ENCODE results near the gene CDK11B.

The CDK11B gene

DNA sequence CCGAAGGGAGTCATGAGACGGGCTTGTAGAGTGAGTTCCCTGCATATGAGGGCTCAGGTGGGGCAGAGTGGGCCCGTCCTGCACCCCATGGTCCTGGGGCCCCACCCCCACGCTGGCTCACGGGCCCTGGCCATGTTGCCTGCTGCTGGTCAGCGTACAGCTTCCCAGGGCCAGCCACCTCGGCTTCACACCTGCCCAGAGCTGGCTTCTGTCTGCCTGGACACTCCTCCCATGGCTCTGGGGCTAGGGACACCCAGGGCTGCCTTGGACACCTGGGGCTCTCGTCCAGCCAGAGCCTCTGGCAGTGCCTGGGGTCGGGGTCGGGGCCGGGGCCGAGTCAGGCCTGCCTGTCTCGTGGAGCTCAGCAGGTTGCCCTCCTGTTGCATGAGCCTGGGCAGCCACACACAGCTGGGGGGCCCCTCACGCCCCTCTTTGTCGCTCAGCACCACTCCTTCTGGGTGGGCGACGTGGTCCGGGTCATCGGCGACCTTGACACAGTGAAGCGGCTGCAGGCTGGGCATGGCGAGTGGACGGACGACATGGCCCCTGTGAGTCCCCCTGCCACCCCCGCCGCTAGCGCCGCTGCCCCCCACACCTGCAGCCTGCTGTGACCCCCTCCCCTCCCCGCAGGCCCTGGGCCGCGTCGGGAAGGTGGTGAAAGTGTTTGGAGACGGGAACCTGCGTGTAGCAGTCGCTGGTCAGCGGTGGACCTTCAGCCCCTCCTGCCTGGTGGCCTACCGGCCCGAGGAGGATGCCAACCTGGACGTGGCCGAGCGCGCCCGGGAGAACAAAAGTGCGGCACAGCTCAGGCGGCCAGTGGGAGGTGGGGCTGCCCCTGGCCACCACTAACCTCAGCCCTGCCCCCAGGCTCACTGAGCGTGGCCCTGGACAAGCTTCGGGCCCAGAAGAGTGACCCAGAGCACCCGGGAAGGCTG, 32.3 kb downstream of the CDK11B start:
- Histone ChIP-seq H3K9ac (ENCODE audit: low read length) (no peak overlapping the region), H3K4me3 (ENCODE audit: low read length) (no peak overlapping the region), H3K27ac (ENCODE audit: low read depth, low read length) (no peak overlapping the region), H3K27me3 (ENCODE audit: control insufficient read depth, insufficient read depth, low read length) (no peaks in the 10 kb centered on the region), H3K4me1 (ENCODE audit: control insufficient read depth, insufficient read depth, low read length) (no peaks in the 10 kb centered on the region), H3K36me3 (ENCODE audit: control insufficient read depth, insufficient read depth, low read length) (peaks cover 3% of the 10 kb centered on the region)

DNA sequence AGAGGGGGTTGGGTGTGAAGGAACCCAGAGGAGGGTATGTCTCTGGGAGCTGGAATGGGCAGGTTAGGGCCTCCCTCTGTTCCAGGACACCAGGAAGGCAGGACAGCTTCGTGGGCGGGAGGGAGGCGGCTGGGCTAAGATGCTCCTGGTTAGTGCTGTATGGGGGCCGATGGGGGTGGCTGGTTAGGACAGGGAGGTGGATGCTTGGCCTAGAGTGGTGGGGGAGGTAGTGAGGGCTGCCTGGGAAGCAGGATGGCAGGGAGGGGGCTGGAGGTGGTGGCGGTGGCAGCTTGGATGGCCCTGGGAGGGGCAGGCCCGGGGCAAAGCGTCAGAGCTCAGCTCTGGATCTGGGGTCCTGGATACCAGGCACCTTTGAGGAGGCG, 33.0 kb downstream of the CDK11B start:
- H3K27me3 ChIP-seq (ENCODE audit: control insufficient read depth, insufficient read depth, low read length), result no peaks in the 10 kb centered on the region
- no peak overlapping the region for H3K27ac ChIP-seq (ENCODE audit: low read depth, low read length)
- H3K4me3 ChIP-seq (ENCODE audit: low read length), result no peak overlapping the region
- H3K4me1 ChIP-seq (ENCODE audit: control insufficient read depth, insufficient read depth, low read length), result no peaks in the 10 kb centered on the region
- H3K9ac ChIP-seq (ENCODE audit: low read length), result no peak overlapping the region
- peaks cover 3% of the 10 kb centered on the region for H3K36me3 ChIP-seq (ENCODE audit: control insufficient read depth, insufficient read depth, low read length)

- H3K9ac ChIP-seq (ENCODE audit: low read length), result no peak overlapping the region
- no peak overlapping the region for H3K4me3 ChIP-seq (ENCODE audit: low read length)
- no peaks in the 10 kb centered on the region for H3K27me3 ChIP-seq (ENCODE audit: control insufficient read depth, insufficient read depth, low read length)
- peaks cover 3% of the 10 kb centered on the region for H3K36me3 ChIP-seq (ENCODE audit: control insufficient read depth, insufficient read depth, low read length)
- no peak overlapping the region for H3K27ac ChIP-seq (ENCODE audit: low read depth, low read length)
- H3K4me1 ChIP-seq (ENCODE audit: control insufficient read depth, insufficient read depth, low read length), result no peaks in the 10 kb centered on the region
These were observed 33.4 kb downstream of the CDK11B start for GRCh38 chr1:1625404-1625775.

GRCh38 chr1:1624443-1625403, 34.1 kb downstream of the CDK11B start:
- H3K27ac ChIP-seq (ENCODE audit: low read depth, low read length), result no peak overlapping the region
- no peak overlapping the region for H3K4me3 ChIP-seq (ENCODE audit: low read length)
- no peaks in the 10 kb centered on the region for H3K27me3 ChIP-seq (ENCODE audit: control insufficient read depth, insufficient read depth, low read length)
- H3K4me1 ChIP-seq (ENCODE audit: control insufficient read depth, insufficient read depth, low read length), result no peaks in the 10 kb centered on the region
- no peak overlapping the region for H3K9ac ChIP-seq (ENCODE audit: low read length)
- H3K36me3 ChIP-seq (ENCODE audit: control insufficient read depth, insufficient read depth, low read length), result peaks cover 3% of the 10 kb centered on the region

DNA sequence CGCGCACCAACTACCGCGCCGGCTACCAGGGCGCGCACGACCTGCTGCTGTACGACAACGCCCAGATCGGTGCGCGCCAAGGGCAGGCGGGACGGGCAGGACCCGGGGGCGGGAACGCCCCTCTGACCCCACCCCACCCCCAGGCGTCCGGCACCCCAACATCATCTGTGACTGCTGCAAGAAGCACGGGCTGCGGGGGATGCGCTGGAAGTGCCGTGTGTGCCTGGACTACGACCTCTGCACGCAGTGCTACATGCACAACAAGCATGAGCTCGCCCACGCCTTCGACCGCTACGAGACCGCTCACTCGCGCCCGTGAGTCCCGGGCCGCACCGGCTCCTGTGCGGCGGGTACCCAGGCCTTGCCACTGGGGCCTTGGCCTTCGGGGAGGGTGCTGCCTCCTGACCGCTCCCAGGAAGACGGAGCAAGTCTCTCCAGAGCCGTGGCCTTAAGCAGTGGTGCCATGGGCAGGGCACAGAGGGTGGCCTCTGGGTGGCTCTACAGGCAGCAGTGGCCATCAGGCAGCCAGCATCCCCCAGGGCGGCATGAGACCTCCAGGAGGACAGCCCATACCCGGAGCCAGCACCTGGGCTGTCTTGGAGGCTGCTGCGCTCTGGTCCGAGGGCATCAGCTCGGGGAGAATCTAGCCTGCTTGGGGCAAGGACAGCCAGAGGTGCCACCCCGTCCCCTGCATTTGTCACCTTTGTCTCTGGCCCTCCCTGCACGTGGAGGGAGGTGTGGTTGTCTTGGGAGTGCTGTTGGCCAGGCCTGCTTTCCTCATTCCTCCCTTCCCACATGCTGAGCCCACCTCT, 35.0 kb downstream of the CDK11B start:
- Histone ChIP-seq H3K4me3 (ENCODE audit: low read length) (no peak overlapping the region), H3K27ac (ENCODE audit: low read depth, low read length) (no peak overlapping the region), H3K4me1 (ENCODE audit: control insufficient read depth, insufficient read depth, low read length) (no peaks in the 10 kb centered on the region), H3K9ac (ENCODE audit: low read length) (no peak overlapping the region), H3K36me3 (ENCODE audit: control insufficient read depth, insufficient read depth, low read length) (peaks cover 3% of the 10 kb centered on the region), H3K27me3 (ENCODE audit: control insufficient read depth, insufficient read depth, low read length) (no peaks in the 10 kb centered on the region)

DNA sequence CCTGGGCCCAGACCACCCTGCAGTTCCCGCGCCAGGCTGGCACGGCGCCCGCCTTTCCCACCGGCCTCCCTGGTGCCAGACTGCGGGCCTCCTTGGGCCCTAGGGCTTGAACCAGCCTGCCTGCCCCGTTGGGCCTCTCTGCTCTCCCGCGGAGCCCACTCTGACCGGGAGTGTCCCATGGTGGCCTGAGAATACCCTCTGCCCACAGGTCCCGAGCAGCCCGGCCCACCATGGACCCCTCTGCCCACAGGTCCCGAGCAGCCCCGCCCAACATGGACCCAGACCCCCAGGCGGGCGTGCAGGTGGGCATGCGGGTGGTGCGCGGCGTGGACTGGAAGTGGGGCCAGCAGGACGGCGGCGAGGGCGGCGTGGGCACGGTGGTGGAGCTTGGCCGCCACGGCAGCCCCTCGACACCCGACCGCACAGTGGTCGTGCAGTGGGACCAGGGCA, 35.6 kb downstream of the CDK11B start:
- Histone ChIP-seq H3K4me1 (ENCODE audit: control insufficient read depth, insufficient read depth, low read length) (no peaks in the 10 kb centered on the region), H3K27ac (ENCODE audit: low read depth, low read length) (no peak overlapping the region), H3K9ac (ENCODE audit: low read length) (no peak overlapping the region), H3K27me3 (ENCODE audit: control insufficient read depth, insufficient read depth, low read length) (no peaks in the 10 kb centered on the region), H3K4me3 (ENCODE audit: low read length) (no peak overlapping the region), H3K36me3 (ENCODE audit: control insufficient read depth, insufficient read depth, low read length) (peaks cover 3% of the 10 kb centered on the region)

DNA sequence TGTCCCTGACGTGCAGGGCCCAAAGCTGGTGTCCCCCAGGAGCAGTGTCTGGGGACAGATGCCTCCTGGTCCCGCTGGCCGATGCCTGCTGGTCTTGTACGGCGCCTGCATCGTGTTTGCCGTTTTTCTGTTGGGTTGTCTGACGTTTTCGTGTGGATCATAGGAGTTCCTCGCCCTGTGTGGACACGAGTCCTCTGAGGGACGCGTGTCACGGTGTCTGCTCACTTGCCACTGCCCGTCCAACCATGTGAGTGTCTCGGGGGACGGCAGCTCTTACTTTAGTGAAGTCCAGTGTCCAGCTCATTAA, 36.1 kb downstream of the CDK11B start:
- H3K27ac ChIP-seq (ENCODE audit: low read depth, low read length), result no peak overlapping the region
- H3K9ac ChIP-seq (ENCODE audit: low read length), result no peak overlapping the region
- no peaks in the 10 kb centered on the region for H3K27me3 ChIP-seq (ENCODE audit: control insufficient read depth, insufficient read depth, low read length)
- H3K36me3 ChIP-seq (ENCODE audit: control insufficient read depth, insufficient read depth, low read length), result no peaks in the 10 kb centered on the region
- H3K4me1 ChIP-seq (ENCODE audit: control insufficient read depth, insufficient read depth, low read length), result no peaks in the 10 kb centered on the region
- no peak overlapping the region for H3K4me3 ChIP-seq (ENCODE audit: low read length)

DNA sequence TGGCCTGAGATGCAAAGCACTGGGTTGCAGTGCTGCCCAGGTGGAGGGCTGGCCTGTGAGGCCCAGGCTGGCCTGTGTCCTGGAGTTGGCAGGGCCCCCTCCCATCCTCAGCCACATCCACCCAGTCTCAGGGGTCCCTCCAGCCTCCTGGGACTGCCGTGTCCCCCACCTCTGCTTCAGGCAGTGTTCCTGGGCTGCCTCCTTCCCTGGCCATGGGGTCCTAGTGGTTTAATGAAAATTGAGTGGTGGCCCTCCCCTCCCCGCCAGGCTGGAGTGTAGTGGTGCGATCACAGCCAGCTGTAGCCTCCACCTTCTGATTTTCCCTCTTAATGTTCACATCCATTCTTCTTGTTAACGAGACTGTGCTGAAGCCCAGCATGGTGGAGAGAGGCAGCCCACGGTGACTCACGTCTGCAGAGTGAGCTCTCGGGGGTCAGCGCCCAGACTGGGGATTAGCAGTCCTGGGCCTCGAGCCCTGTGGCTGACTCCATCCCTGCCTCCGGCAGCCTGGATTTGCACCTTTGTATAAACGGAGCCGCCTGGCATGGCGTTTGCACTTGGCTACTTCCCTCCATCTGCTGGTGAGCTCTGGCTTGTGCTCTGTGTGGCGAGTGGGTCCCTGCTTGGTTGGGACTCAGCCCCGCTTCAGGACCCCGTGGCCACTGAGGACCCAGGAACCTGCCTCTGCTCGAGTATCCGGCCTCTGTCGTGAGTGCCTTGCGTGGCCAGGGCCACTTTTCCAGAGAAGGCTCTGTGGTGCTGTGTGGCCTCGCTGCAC, 36.6 kb downstream of the CDK11B start:
- H3K4me1 ChIP-seq (ENCODE audit: control insufficient read depth, insufficient read depth, low read length), result no peaks in the 10 kb centered on the region
- no peak overlapping the region for H3K27ac ChIP-seq (ENCODE audit: low read depth, low read length)

GRCh38 chr1:1621173-1622009, 37.4 kb downstream of the CDK11B start:
- no peak overlapping the region for H3K4me3 ChIP-seq (ENCODE audit: low read length)
- H3K27me3 ChIP-seq (ENCODE audit: control insufficient read depth, insufficient read depth, low read length), result no peaks in the 10 kb centered on the region
- no peak overlapping the region for H3K9ac ChIP-seq (ENCODE audit: low read length)
- H3K27ac ChIP-seq (ENCODE audit: low read depth, low read length), result no peak overlapping the region
- H3K4me1 ChIP-seq (ENCODE audit: control insufficient read depth, insufficient read depth, low read length), result peaks cover 6% of the 10 kb centered on the region
- H3K36me3 ChIP-seq (ENCODE audit: control insufficient read depth, insufficient read depth, low read length), result peaks cover 3% of the 10 kb centered on the region

More for the DNA sequence above, 36.6 kb downstream of the CDK11B start:
- Histone ChIP-seq H3K27me3 (ENCODE audit: control insufficient read depth, insufficient read depth, low read length) (no peaks in the 10 kb centered on the region), H3K9ac (ENCODE audit: low read length) (no peak overlapping the region), H3K4me3 (ENCODE audit: low read length) (no peak overlapping the region), H3K36me3 (ENCODE audit: control insufficient read depth, insufficient read depth, low read length) (peaks cover 3% of the 10 kb centered on the region)

- Histone ChIP-seq H3K27ac (ENCODE audit: low read depth, low read length) (no peak overlapping the region), H3K4me1 (ENCODE audit: control insufficient read depth, insufficient read depth, low read length) (peaks cover 7% of the 10 kb centered on the region)
These were observed 38.2 kb downstream of the CDK11B start for GRCh38 chr1:1620433-1621139.

More at GRCh38 chr1:1620433-1621139, 38.2 kb downstream of the CDK11B start:
- H3K9ac ChIP-seq (ENCODE audit: low read length), result no peak overlapping the region
- peaks cover 3% of the 10 kb centered on the region for H3K36me3 ChIP-seq (ENCODE audit: control insufficient read depth, insufficient read depth, low read length)
- H3K4me3 ChIP-seq (ENCODE audit: low read length), result no peak overlapping the region
- no peaks in the 10 kb centered on the region for H3K27me3 ChIP-seq (ENCODE audit: control insufficient read depth, insufficient read depth, low read length)

All from rectal smooth muscle tissue (tissue), 1 donor.